Measurements from ENCODE around the gene DDX51.
A peak's percentile ranks its signal among the peaks of the same experiment; 100 is the strongest.

DDX51 gene

GRCh38 chr12:132155771-132156572 is 11.9 kb upstream of the DDX51 start:
- H3K4me3 ChIP-seq (ENCODE audit: low read depth, low read length): no peak overlapping the region
- DNase-seq (ENCODE audit: low read depth): no peak
- TF ChIP-seq CTCF (IDR thresholded peaks at IDR 0.05; ENCODE audit: low read depth, low read length, missing control alignments): no peak

- DNase-seq (ENCODE audit: low read depth): no peak
- no peak overlapping the region for H3K4me3 ChIP-seq (ENCODE audit: low read depth, low read length)
- no peak for TF ChIP-seq CTCF (IDR thresholded peaks at IDR 0.05; ENCODE audit: low read depth, low read length, missing control alignments)
Observed at GRCh38 chr12:132154941-132155770, 11.0 kb upstream of the DDX51 start.

GRCh38 chr12:132154341-132154761 is 10.2 kb upstream of the DDX51 start:
- no peak for DNase-seq (ENCODE audit: low read depth)
- no peak overlapping the region for H3K4me3 ChIP-seq (ENCODE audit: low read depth, low read length)
- no peak for TF ChIP-seq CTCF (IDR thresholded peaks at IDR 0.05; ENCODE audit: low read depth, low read length, missing control alignments)

GRCh38 chr12:132153501-132154340 is 9.6 kb upstream of the DDX51 start:
- peak; percentile 96 for TF ChIP-seq CTCF (IDR thresholded peaks at IDR 0.05; ENCODE audit: low read depth, low read length, missing control alignments)
- H3K4me3 ChIP-seq (ENCODE audit: low read depth, low read length): no peak overlapping the region

GRCh38 chr12:132152953-132153352 is 8.8 kb upstream of the DDX51 start:
- H3K4me3 ChIP-seq (ENCODE audit: low read depth, low read length): no peak overlapping the region
- no peak for TF ChIP-seq CTCF (IDR thresholded peaks at IDR 0.05; ENCODE audit: low read depth, low read length, missing control alignments)
- DNase-seq (ENCODE audit: low read depth): no peak

More at GRCh38 chr12:132153501-132154340, 9.6 kb upstream of the DDX51 start:
- DNase-seq (ENCODE audit: low read depth): no peak

GRCh38 chr12:132152411-132152821 is 8.3 kb upstream of the DDX51 start:
- DNase-seq (ENCODE audit: low read depth): no peak
- no peak overlapping the region for H3K4me3 ChIP-seq (ENCODE audit: low read depth, low read length)
- TF ChIP-seq CTCF (IDR thresholded peaks at IDR 0.05; ENCODE audit: low read depth, low read length, missing control alignments): no peak
